SK-N-SH treated with all-trans-retinoic acid at 6 μM for 48 hours (cell line): Measurements from ENCODE around the gene HLA-DPA1.

Experiments used
- ARNTL ChIP-seq: fragments of 450-650 bp; formaldehyde crosslinking; IDR thresholded peaks from 2 replicates; pipeline ENCODE4 v1.5.0; 2020; ENCODE audit warnings: low read depth, mild to moderate bottlenecking, moderate library complexity, borderline replicate concordance
- CSDC2 ChIP-seq: fragments of 250-450 bp; sonication (Bioruptor Pico); IDR thresholded peaks from 2 replicates; pipeline ENCODE4 v1.5.0; 2020; ENCODE audit warnings: mild to moderate bottlenecking, moderate library complexity
- PPARA ChIP-seq: fragments of 250-450 bp; sonication (Bioruptor Pico); IDR thresholded peaks from 2 replicates; pipeline ENCODE4 v1.5.0; 2020; ENCODE audit warnings: mild to moderate bottlenecking, borderline replicate concordance
- SNAI2 ChIP-seq: fragments of 250-450 bp; sonication (Bioruptor Pico); IDR thresholded peaks from 2 replicates; pipeline ENCODE4 v1.5.0; 2020; ENCODE audit warnings: mild to moderate bottlenecking, moderate library complexity
- ZFP30 ChIP-seq: fragments of 450-650 bp; formaldehyde crosslinking; IDR thresholded peaks from 2 replicates; pipeline ENCODE4 v1.5.0; 2022; ENCODE audit warnings: mild to moderate bottlenecking, moderate library complexity
- ZNF565 ChIP-seq: fragments of 450-650 bp; formaldehyde crosslinking; conservative IDR thresholded peaks from 2 replicates; pipeline ENCODE4 v1.5.0; 2020; ENCODE audit warnings: low read depth, mild to moderate bottlenecking, moderate library complexity
- TF ChIP-seq, protein P1 (sequence below): fragments of 250-450 bp; sonication (Bioruptor Pico); IDR thresholded peaks from 2 replicates; pipeline ENCODE4 v1.8.0; 2020; ENCODE audit warnings: mild to moderate bottlenecking, moderate library complexity, borderline replicate concordance

DNA sequence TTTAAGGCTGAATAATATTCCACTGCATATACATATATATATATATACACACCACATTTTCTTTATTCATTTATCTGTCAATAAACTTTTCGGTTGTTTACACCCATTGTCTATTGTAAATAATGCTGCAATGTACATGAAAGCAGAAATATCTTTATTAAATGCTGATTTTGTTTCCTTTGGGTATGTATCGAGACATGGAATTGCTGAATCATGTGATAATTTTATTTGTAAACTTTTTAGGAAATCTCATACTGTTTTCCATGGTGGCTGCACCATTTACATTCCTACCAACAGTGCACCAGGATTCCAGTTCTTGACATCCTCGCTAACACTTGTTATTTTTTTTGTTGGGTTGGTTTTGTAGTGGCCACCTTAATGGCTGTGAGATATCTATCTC is 49.9 kb downstream of the HLA-DPA1 start:
- TF ChIP-seq ARNTL (CRISPR knock-in tag) (no peak), ZNF565 (CRISPR knock-in tag) (no peak), CSDC2 (CRISPR knock-in tag) (no peak), ZFP30 (CRISPR knock-in tag) (no peak), PPARA (CRISPR knock-in tag) (no peak), SNAI2 (CRISPR knock-in tag) (no peak)
- TF ChIP-seq, protein P1, sequence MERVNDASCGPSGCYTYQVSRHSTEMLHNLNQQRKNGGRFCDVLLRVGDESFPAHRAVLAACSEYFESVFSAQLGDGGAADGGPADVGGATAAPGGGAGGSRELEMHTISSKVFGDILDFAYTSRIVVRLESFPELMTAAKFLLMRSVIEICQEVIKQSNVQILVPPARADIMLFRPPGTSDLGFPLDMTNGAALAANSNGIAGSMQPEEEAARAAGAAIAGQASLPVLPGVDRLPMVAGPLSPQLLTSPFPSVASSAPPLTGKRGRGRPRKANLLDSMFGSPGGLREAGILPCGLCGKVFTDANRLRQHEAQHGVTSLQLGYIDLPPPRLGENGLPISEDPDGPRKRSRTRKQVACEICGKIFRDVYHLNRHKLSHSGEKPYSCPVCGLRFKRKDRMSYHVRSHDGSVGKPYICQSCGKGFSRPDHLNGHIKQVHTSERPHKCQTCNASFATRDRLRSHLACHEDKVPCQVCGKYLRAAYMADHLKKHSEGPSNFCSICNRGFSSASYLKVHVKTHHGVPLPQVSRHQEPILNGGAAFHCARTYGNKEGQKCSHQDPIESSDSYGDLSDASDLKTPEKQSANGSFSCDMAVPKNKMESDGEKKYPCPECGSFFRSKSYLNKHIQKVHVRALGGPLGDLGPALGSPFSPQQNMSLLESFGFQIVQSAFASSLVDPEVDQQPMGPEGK = no peak
